ENCODE measurements around the gene PIGA.
"Not testable (repeated sequence)": the region's sequence is repeated elsewhere in the genome, so short reads cannot be mapped to it uniquely, and the experiment has no call there.

Gene PIGA

GRCh38 chrX:15315509-15315908 lies 19.8 kb downstream of the PIGA start, which contains the start of gene ASB11:
ASB11 (minus strand) TSS chrX:15315640; CDS start chrX:15315605, 35 bp downstream.
- DNase-seq, result no peak

GRCh38 chrX:15314472-15314871 lies 20.9 kb downstream of the PIGA start:
- no peak for DNase-seq

GRCh38 chrX:15311119-15311518 lies 24.2 kb downstream of the PIGA start:
- no peak for DNase-seq

GRCh38 chrX:15310117-15310516 lies 25.2 kb downstream of the PIGA start:
- no peak for DNase-seq

- not testable (repeated sequence) for DNase-seq
These were observed 29.4 kb downstream of the PIGA start for GRCh38 chrX:15305899-15306298.

- no peak for DNase-seq
These were observed 33.4 kb downstream of the PIGA start for GRCh38 chrX:15301924-15302323.

GRCh38 chrX:15299941-15300851 lies 35.1 kb downstream of the PIGA start:
- DNase-seq, result no peak

GRCh38 chrX:15298780-15299179 lies 36.5 kb downstream of the PIGA start:
- no peak for DNase-seq

- DNase-seq, result no peak
These were observed 37.1 kb downstream of the PIGA start for GRCh38 chrX:15298201-15298600.

GRCh38 chrX:15293451-15293850 lies 41.9 kb downstream of the PIGA start:
- no peak for DNase-seq

- no peak for DNase-seq
These were observed 42.5 kb downstream of the PIGA start for GRCh38 chrX:15292861-15293260.

- DNase-seq, result no peak
These were observed 57.7 kb downstream of the PIGA start for GRCh38 chrX:15277604-15278003.

- no peak for DNase-seq
These were observed 60.4 kb downstream of the PIGA start for GRCh38 chrX:15274946-15275345.

- DNase-seq, result not testable (repeated sequence)
These were observed 62.0 kb downstream of the PIGA start for GRCh38 chrX:15273275-15273674.

- no peak for DNase-seq
These were observed 63.6 kb downstream of the PIGA start for GRCh38 chrX:15271757-15272156.

- DNase-seq, result no peak
These were observed 65.5 kb downstream of the PIGA start, which contains the start of gene ASB9 for GRCh38 chrX:15269618-15270521. ASB9 (minus strand) TSS chrX:15270083; CDS start chrX:15269874, 209 bp downstream.

Measured in NCI-H187 treated with DMSO at 0.1 percent for 48 hours (cell line).